Neuronal stem cell (in vitro differentiated cells): Measurements from ENCODE around the gene SARS1.
A peak's percentile ranks its signal among the peaks of the same experiment; 100 is the strongest.

Source experiments
- DNase-seq: peaks from one replicate; pipeline ENCODE4 v3.0.0-alpha.2; 2013; ENCODE audit warnings: low spot score
- H2AFZ ChIP-seq: one replicate; pipeline ENCODE4 v1.6.1; 2013; ENCODE audit warnings: mild to moderate bottlenecking, low read length, inconsistent platforms
- H2AK5ac ChIP-seq: 2 replicates; pipeline ENCODE4 v1.6.1; 2013; ENCODE audit warnings: low read depth, mild to moderate bottlenecking, inconsistent platforms, low read length, moderate library complexity, mixed read lengths
- H2BK120ac ChIP-seq: 2 replicates; pipeline ENCODE4 v1.6.1; 2013; ENCODE audit warnings: low read depth, mild to moderate bottlenecking, inconsistent platforms, low read length, moderate library complexity, mixed read lengths
- H2BK12ac ChIP-seq: one replicate; pipeline ENCODE4 v1.6.1; 2013; ENCODE audit warnings: low read length, inconsistent platforms
- H2BK15ac ChIP-seq: 2 replicates; pipeline ENCODE4 v1.6.1; 2013; ENCODE audit warnings: mild to moderate bottlenecking, low read length, inconsistent platforms, mixed read lengths
- H2BK5ac ChIP-seq: one replicate; pipeline ENCODE4 v1.6.1; 2013; ENCODE audit warnings: inconsistent platforms, mild to moderate bottlenecking, low read length, moderate library complexity
- H3K14ac ChIP-seq: one replicate; pipeline ENCODE4 v1.6.1; 2013; ENCODE audit warnings: low read length, inconsistent platforms
- H3K18ac ChIP-seq: 2 replicates; pipeline ENCODE4 v1.6.1; 2013; ENCODE audit warnings: low read length, inconsistent platforms
- H3K23ac ChIP-seq: 2 replicates; pipeline ENCODE4 v1.6.1; 2013; ENCODE audit warnings: low read depth, mild to moderate bottlenecking, mixed read lengths, low read length, inconsistent platforms; ENCODE audit not compliant: poor library complexity
- H3K27ac ChIP-seq: replicated peaks from 3 replicates; pipeline ENCODE4 v1.5.1; 2013; ENCODE audit warnings: low read length, inconsistent platforms
- H3K27me3 ChIP-seq, 3 experiments: 2 replicates each; pipeline ENCODE4 v1.6.1; 2013; ENCODE audit warnings: low read length in 3 of 3, mild to moderate bottlenecking in 2 of 3, inconsistent platforms in 1 of 3, low read depth in 1 of 3, mixed read lengths in 1 of 3, moderate library complexity in 1 of 3; ENCODE audit not compliant: control insufficient read depth in 3 of 3, insufficient read depth in 3 of 3
- H3K36me3 ChIP-seq, 2 donors: replicated peaks in 1 of 2; 2 replicates each; pipeline ENCODE4 v1.6.1; 2013; ENCODE audit warnings: low read length in 2 of 2; ENCODE audit not compliant: control insufficient read depth in 2 of 2, insufficient read depth in 2 of 2
- H3K4ac ChIP-seq: 2 replicates; pipeline ENCODE4 v1.6.1; 2013; ENCODE audit warnings: inconsistent platforms, mild to moderate bottlenecking, low read length, moderate library complexity
- H3K4me1 ChIP-seq, 2 donors: 1 replicate in 1 of 2; 2 replicates in 1 of 2; pipeline ENCODE4 v1.6.1; 2013; ENCODE audit warnings: low read length in 2 of 2, low read depth in 1 of 2; ENCODE audit not compliant: control insufficient read depth in 2 of 2, insufficient read depth in 1 of 2
- H3K4me2 ChIP-seq: one replicate; pipeline ENCODE4 v1.6.1; 2013; ENCODE audit warnings: mild to moderate bottlenecking, low read length, inconsistent platforms; ENCODE audit not compliant: insufficient read depth, poor library complexity, severe bottlenecking
- H3K4me3 ChIP-seq, 2 donors: 2 replicates each; pipeline ENCODE4 v1.5.1; 2013; ENCODE audit warnings: low read length in 2 of 2, mild to moderate bottlenecking in 2 of 2, inconsistent platforms in 1 of 2, moderate library complexity in 1 of 2
- H3K79me1 ChIP-seq: one replicate; pipeline ENCODE4 v1.6.1; 2013; ENCODE audit warnings: low read depth, mild to moderate bottlenecking, inconsistent platforms, low read length, moderate library complexity
- H3K9ac ChIP-seq: one replicate; pipeline ENCODE4 v1.6.1; 2013; ENCODE audit warnings: mild to moderate bottlenecking, low read depth, low read length, inconsistent platforms; ENCODE audit not compliant: poor library complexity
- H3K9me3 ChIP-seq, 2 donors: replicated peaks in 1 of 2; 2 replicates each; pipeline versions ENCODE3 to v1.6.1; 2013; ENCODE audit warnings: low read length in 2 of 2, mild to moderate bottlenecking in 2 of 2, inconsistent platforms in 1 of 2, low read depth in 1 of 2, mixed read lengths in 1 of 2, moderate library complexity in 1 of 2; ENCODE audit not compliant: control insufficient read depth in 2 of 2, insufficient read depth in 1 of 2
- H4K8ac ChIP-seq: one replicate; pipeline ENCODE4 v1.6.1; 2013; ENCODE audit warnings: low read depth, mild to moderate bottlenecking, inconsistent platforms, low read length, moderate library complexity
- H4K91ac ChIP-seq: one replicate; pipeline ENCODE4 v1.6.1; 2013; ENCODE audit warnings: low read length, low read depth, mild to moderate bottlenecking, inconsistent platforms; ENCODE audit not compliant: poor library complexity
- WGBS, 2 donors: extraction: QIAGEN DNeasy Blood & Tissue Kit; methylation state at CpG; one replicate each; pipeline ENCODE4 v1.1.7; 2013; ENCODE audit warnings: missing lambda C conversion rate in 2 of 2, mixed read lengths in 1 of 2; ENCODE audit not compliant: insufficient read length in 2 of 2, insufficient replicate concordance in 1 of 2; ENCODE audit errors: extremely low coverage in 2 of 2; 5-methylcytosine and 5-hydroxymethylcytosine counted together

SARS1 gene

DNA sequence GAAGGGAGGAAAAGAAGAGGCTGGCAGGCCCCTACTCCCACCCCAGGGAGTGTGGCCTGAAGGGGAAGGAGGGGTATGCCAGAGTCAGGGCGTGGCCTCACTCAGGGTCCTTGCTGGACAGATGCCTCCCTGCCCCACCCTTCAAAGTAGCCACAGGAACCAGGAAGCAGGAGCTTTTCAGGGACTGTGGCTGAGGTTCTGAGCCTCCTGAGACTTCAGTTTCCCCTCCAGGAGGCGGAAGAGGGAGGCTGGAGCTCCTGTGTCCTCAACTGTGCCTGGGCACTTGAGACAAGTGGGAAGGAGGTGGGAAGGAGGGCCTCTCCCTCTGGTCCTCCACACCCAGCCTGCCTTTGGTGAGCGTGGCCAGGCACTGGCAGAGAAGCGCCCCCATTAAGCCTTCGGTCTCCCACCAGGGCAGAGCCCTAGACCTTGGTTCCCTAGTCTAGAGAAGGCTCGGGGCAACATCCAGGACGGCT lies 40.9 kb downstream of the SARS1 start:
- Histone ChIP-seq H3K4me3 (peak overlapping the region in 1 of 2 donors; percentile 35), H3K36me3 (peaks cover 31 to 79% of the 10 kb centered on the region in 2 donors), H2BK120ac (peak overlapping the region; percentile 89), H3K23ac (no peak overlapping the region), H3K18ac (peak overlapping the region; percentile 96), H2BK5ac (peak overlapping the region; percentile 98), H3K14ac (peak overlapping the region; percentile 12), H3K4me1 (peaks cover 61 to 62% of the 10 kb centered on the region in 2 donors), H2BK12ac (peak overlapping the region; percentile 8), H4K8ac (no peak overlapping the region), H3K4ac (peak overlapping the region; percentile 72), H3K9me3 (peaks cover 24 to 30% of the 10 kb centered on the region in 2 donors), H2AK5ac (peak overlapping the region; percentile 96), H2AFZ (no peak overlapping the region), H3K79me1 (peaks cover 39% of the 10 kb centered on the region), H4K91ac (peak overlapping the region; percentile 95), H3K9ac (peak overlapping the region; percentile 87), H3K4me2 (peak overlapping the region; percentile 40), H2BK15ac (peak overlapping the region; percentile 84), H3K27me3 (no peaks in the 10 kb centered on the region), H3K27ac (peak overlapping the region; percentile 90)
- WGBS, 2 donors, result no CpG with 5 or more reads among the region's 7 CpGs
- DNase-seq, result no peak

DNA sequence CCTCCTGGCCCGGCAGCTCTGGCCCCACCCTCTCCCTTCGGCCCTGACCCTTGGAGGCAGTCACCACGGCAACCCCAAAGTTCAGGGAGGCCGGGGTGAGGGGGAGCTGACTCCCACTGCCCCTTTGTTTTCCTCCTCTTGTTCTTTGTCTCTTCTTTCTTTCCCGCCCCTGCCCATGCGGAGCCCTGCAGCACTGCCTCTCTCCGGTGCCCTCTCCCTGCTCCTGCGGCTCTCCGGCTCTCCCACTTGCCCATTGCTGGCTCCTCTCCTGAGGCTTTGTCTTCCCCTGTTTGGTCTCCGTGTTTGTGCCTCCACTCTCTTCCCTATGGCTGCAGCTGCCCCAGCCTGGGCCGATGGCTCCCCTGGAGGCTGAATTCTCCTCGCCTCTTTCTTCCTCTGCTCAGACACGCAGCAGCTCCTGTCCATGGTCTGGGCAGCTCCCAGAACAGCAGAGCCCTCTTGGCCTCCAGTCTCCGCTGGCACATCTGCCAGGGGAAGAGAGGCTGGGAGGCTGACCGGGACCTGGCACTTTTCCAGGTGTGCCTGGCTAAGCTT lies 41.5 kb downstream of the SARS1 start:
- Histone ChIP-seq H3K18ac (peak overlapping the region; percentile 80), H2AFZ (no peak overlapping the region), H3K14ac (peak overlapping the region; percentile 28), H3K27me3 (no peaks in the 10 kb centered on the region), H3K9ac (peak overlapping the region; percentile 87), H4K91ac (peak overlapping the region; percentile 27), H2BK15ac (peak overlapping the region; percentile 52), H4K8ac (peak overlapping the region; percentile 89), H3K4me3 (peak overlapping the region; percentile 22 to 35), H2AK5ac (peak overlapping the region; percentile 96), H3K4ac (peak overlapping the region; percentile 60), H3K9me3 (peaks cover 24 to 30% of the 10 kb centered on the region in 2 donors), H2BK12ac (peak overlapping the region; percentile 96), H3K4me2 (peak overlapping the region; percentile 61), H3K23ac (no peak overlapping the region), H2BK5ac (peak overlapping the region; percentile 98), H2BK120ac (peak overlapping the region; percentile 89), H3K79me1 (peaks cover 35% of the 10 kb centered on the region), H3K4me1 (peaks cover 63% of the 10 kb centered on the region in 2 donors), H3K27ac (peak overlapping the region; percentile 90), H3K36me3 (peaks cover 31 to 79% of the 10 kb centered on the region in 2 donors)
- WGBS, 2 donors, result no CpG with 5 or more reads among the region's 15 CpGs
- DNase-seq, result peak; percentile 68

DNA sequence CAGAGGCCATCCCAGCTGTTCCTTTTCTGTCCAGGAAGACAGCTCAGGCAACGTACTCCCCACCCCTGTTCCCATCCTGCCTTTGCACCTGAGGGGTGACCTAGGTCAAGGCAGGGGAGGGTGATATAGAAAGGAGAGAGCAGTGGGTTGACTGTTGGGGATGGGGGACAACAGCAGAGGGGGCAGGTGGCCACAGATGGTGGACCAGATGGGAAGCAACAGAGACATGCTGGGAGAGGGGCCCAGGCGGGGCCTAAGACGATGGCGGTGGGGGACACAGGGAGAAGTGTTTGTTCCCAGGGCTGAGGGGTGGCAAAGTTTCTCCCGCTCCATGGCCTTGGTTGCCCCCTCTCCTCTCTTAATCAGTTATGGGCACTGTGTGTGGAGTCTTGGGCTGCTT lies 42.0 kb downstream of the SARS1 start:
- H4K91ac ChIP-seq, result peak overlapping the region; percentile 27
- H3K27ac ChIP-seq, result peak overlapping the region; percentile 90
- no peak overlapping the region for H3K23ac ChIP-seq
- peaks cover 33 to 79% of the 10 kb centered on the region in 2 donors for H3K36me3 ChIP-seq
- peak overlapping the region; percentile 89 for H4K8ac ChIP-seq
- H3K4me2 ChIP-seq, result peak overlapping the region; percentile 61
- H3K4ac ChIP-seq, result peak overlapping the region; percentile 60
- H3K27me3 ChIP-seq, result no peaks in the 10 kb centered on the region
- peak overlapping the region; percentile 96 for H2BK12ac ChIP-seq
- peak overlapping the region; percentile 28 for H3K14ac ChIP-seq
- peaks cover 63 to 64% of the 10 kb centered on the region in 2 donors for H3K4me1 ChIP-seq
- peak overlapping the region; percentile 71 for H3K9ac ChIP-seq
- H3K9me3 ChIP-seq, result peaks cover 20 to 25% of the 10 kb centered on the region in 2 donors
- WGBS, 2 donors, result no CpG with 5 or more reads among the region's 5 CpGs
- peak overlapping the region; percentile 96 for H2AK5ac ChIP-seq
- H2AFZ ChIP-seq, result no peak overlapping the region
- H2BK120ac ChIP-seq, result peak overlapping the region; percentile 89
- H3K18ac ChIP-seq, result peak overlapping the region; percentile 80
- H3K79me1 ChIP-seq, result peaks cover 30% of the 10 kb centered on the region
- H2BK5ac ChIP-seq, result peak overlapping the region; percentile 98
- H3K4me3 ChIP-seq, result peak overlapping the region in 1 of 2 donors; percentile 35
- no peak for DNase-seq
- H2BK15ac ChIP-seq, result peak overlapping the region; percentile 52

DNA sequence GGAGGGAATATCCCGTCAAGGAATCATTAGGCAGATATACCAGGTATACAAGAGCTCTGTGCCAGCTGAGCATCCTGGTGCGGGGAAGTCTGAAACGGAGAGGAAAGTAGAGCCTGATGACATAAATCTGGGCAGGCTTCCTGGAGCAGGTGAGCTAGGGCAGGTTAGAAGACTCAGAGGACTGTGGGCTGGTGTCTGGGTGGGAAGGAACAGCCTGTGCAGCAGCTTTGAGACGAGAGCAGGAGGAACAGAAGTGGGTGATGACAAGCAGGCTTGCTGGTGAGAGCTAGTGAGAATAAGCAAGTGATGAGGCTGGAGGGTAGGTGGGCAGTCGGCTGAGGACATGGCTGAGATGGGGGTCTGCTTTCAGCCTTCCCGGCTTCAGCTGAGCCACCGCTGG lies 42.4 kb downstream of the SARS1 start:
- H2AFZ ChIP-seq, result no peak overlapping the region
- H3K4ac ChIP-seq, result peak overlapping the region; percentile 1
- H2BK120ac ChIP-seq, result no peak overlapping the region
- DNase-seq, result no peak
- no peak overlapping the region for H3K14ac ChIP-seq
- peaks cover 28% of the 10 kb centered on the region for H3K79me1 ChIP-seq
- H3K27me3 ChIP-seq, result no peaks in the 10 kb centered on the region
- no peak overlapping the region for H3K27ac ChIP-seq
- H3K36me3 ChIP-seq, result peaks cover 34 to 79% of the 10 kb centered on the region in 2 donors
- no peak overlapping the region for H3K23ac ChIP-seq
- no peak overlapping the region for H3K4me2 ChIP-seq
- H3K9me3 ChIP-seq, result peaks cover 15 to 21% of the 10 kb centered on the region in 2 donors
- H2BK12ac ChIP-seq, result peak overlapping the region; percentile 96
- H3K9ac ChIP-seq, result no peak overlapping the region
- no peak overlapping the region for H3K4me3 ChIP-seq
- peak overlapping the region; percentile 96 for H2AK5ac ChIP-seq
- no CpG with 5 or more reads among the region's 7 CpGs for WGBS, 2 donors
- H2BK15ac ChIP-seq, result peak overlapping the region; percentile 13
- peak overlapping the region; percentile 98 for H2BK5ac ChIP-seq
- no peak overlapping the region for H4K8ac ChIP-seq
- peak overlapping the region; percentile 15 for H3K18ac ChIP-seq
- peaks cover 65 to 66% of the 10 kb centered on the region in 2 donors for H3K4me1 ChIP-seq
- H4K91ac ChIP-seq, result no peak overlapping the region
